Lower lobe of right lung (tissue), 2 donors: Measurements from ENCODE around the gene GFM1. TPM values are rescaled to one million over a fixed set of nuclear protein-coding genes. Genes with fewer than 3 reads are reported as not detected.
A peak's percentile ranks its signal among the peaks of the same experiment; 100 is the strongest.

Experiments
- ATAC-seq, 2 donors: fragments of 200-7000 bp; cut with Tn5 transposase; one replicate each; pipeline ENCODE4 v1.9.1; 2020 to 2022; ENCODE audit warnings: mild to moderate bottlenecking in 2 of 2, moderate library complexity in 2 of 2
- DNase-seq: peaks from one replicate; pipeline ENCODE4 v3.0.0-alpha.2; 2020
- H3K27ac ChIP-seq: fragments of 200-600 bp; one replicate; pipeline ENCODE4 v1.8.0; 2022
- H3K27me3 ChIP-seq: fragments of 200-600 bp; one replicate; pipeline ENCODE4 v1.8.0; 2022; ENCODE audit warnings: low read depth
- H3K36me3 ChIP-seq: fragments of 200-600 bp; one replicate; pipeline ENCODE4 v1.8.0; 2022; ENCODE audit warnings: mild to moderate bottlenecking
- H3K4me1 ChIP-seq: fragments of 200-600 bp; one replicate; pipeline ENCODE4 v1.8.0; 2022
- H3K4me3 ChIP-seq: fragments of 200-600 bp; one replicate; pipeline ENCODE4 v1.8.0; 2022; ENCODE audit warnings: mild to moderate bottlenecking
- H3K9me3 ChIP-seq: fragments of 200-600 bp; one replicate; pipeline ENCODE4 v1.8.0; 2022
- intact Hi-C: fragments of 100-400 bp; cut with DNase I; formaldehyde crosslinking; loops from one replicate; pipeline ENCODE4 v1.11.0; 2022
- total RNA-seq: library from RNA; stranded (reverse); fragmentation: NEBNext Ultra II Directional; extraction: Animal tissue kit (Norgen Biotek cat#: 25700); gene quantifications from one replicate; pipeline ENCODE4 v1.2.1, GENCODE V29; 2021
- TF ChIP-seq, protein P1 (sequence below): fragments of 200-600 bp; IDR thresholded peaks from one replicate; pipeline ENCODE4 v1.8.0; 2022; ENCODE audit warnings: antibody characterized with exemption, mild to moderate bottlenecking
- donor health status: DM: no; HTN: yes; CAD: no; lungs with severe emphysema.

Gene GFM1
- total RNA-seq, 1 donor from 2014 or later, result 38.7 TPM

DNA sequence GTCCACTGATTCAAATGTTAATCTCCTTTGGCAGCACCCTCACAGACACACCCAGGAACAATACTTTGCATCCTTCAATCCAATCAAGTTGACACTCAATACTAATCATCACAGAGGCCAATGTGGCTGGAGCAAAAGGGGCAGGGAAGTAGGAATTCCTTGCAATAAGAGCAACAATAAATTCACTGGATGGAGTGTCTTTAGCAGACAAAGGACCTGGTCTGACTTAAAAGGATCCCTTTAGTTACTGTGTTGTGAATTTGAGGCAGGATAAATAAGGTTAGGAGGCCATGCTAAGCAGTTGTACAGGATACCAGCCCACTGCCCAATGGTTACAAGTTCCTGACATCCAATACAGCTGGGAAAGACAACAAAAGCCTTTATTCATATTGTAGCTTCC lies 12.3 kb upstream of the GFM1 start:
- Histone ChIP-seq H3K4me3 (no peak overlapping the region), H3K36me3 (no peaks in the 10 kb centered on the region), H3K4me1 (no peaks in the 10 kb centered on the region), H3K9me3 (no peaks in the 10 kb centered on the region), H3K27me3 (no peaks in the 10 kb centered on the region), H3K27ac (no peak overlapping the region)
- intact Hi-C loops, result no loop called here
- TF ChIP-seq, protein P1, sequence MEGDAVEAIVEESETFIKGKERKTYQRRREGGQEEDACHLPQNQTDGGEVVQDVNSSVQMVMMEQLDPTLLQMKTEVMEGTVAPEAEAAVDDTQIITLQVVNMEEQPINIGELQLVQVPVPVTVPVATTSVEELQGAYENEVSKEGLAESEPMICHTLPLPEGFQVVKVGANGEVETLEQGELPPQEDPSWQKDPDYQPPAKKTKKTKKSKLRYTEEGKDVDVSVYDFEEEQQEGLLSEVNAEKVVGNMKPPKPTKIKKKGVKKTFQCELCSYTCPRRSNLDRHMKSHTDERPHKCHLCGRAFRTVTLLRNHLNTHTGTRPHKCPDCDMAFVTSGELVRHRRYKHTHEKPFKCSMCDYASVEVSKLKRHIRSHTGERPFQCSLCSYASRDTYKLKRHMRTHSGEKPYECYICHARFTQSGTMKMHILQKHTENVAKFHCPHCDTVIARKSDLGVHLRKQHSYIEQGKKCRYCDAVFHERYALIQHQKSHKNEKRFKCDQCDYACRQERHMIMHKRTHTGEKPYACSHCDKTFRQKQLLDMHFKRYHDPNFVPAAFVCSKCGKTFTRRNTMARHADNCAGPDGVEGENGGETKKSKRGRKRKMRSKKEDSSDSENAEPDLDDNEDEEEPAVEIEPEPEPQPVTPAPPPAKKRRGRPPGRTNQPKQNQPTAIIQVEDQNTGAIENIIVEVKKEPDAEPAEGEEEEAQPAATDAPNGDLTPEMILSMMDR, result no peak
- ATAC-seq, result no peak
- DNase-seq, result no peak

DNA sequence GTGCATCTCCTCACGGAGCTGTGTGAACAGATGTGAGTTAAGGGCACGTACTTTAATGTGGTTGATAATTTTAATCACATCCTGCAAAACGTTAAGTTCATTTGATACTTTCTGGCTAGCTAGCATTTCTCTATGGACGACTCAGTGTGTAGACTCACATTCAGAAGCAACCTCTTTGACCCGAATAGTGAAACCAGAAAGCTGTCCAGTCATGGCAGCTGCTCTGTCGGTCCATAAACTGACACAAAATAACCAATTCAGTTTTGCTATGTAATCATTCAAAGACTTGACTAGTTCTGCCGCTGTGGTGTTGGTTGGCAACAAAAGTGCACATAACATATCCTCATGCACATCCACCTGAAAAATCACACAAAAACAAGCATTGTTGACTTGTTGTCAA lies 3.7 kb upstream of the GFM1 start:
- Histone ChIP-seq H3K36me3 (no peaks in the 10 kb centered on the region), H3K4me1 (peaks cover 12% of the 10 kb centered on the region), H3K27me3 (no peaks in the 10 kb centered on the region), H3K9me3 (no peaks in the 10 kb centered on the region), H3K4me3 (no peak overlapping the region), H3K27ac (no peak overlapping the region)
- no peak for DNase-seq
- intact Hi-C loops, result no loop called here
- no peak for ATAC-seq
- TF ChIP-seq, protein P1, result no peak

DNA sequence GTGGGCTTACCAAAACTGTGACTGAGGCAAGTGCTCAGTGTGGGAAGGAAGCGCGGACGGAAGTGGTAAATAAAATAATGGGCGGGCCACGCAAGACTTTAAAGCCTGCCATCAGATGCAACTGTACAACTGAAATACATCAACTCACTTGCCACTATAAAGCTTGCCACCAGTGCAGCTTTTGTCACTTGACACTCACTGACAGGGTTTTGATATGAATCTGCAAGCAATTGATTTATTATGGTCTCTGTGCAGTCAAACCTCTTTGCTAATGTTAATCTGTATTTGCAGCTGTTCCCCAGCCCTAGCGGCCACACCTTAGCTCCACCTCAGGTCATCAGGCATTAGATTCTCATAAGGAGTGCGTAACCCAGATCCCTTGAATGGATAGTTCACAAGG lies 2.3 kb upstream of the GFM1 start:
- TF ChIP-seq, protein P1, result no peak
- intact Hi-C loops, result no loop called here
- DNase-seq (no peak), ATAC-seq (no peak)
- H3K27me3 ChIP-seq, result no peaks in the 10 kb centered on the region
- peak overlapping the region; percentile 13 for H3K27ac ChIP-seq
- peaks cover 22% of the 10 kb centered on the region for H3K4me1 ChIP-seq
- H3K9me3 ChIP-seq, result no peaks in the 10 kb centered on the region
- H3K4me3 ChIP-seq, result no peak overlapping the region
- H3K36me3 ChIP-seq, result peaks cover 12% of the 10 kb centered on the region

DNA sequence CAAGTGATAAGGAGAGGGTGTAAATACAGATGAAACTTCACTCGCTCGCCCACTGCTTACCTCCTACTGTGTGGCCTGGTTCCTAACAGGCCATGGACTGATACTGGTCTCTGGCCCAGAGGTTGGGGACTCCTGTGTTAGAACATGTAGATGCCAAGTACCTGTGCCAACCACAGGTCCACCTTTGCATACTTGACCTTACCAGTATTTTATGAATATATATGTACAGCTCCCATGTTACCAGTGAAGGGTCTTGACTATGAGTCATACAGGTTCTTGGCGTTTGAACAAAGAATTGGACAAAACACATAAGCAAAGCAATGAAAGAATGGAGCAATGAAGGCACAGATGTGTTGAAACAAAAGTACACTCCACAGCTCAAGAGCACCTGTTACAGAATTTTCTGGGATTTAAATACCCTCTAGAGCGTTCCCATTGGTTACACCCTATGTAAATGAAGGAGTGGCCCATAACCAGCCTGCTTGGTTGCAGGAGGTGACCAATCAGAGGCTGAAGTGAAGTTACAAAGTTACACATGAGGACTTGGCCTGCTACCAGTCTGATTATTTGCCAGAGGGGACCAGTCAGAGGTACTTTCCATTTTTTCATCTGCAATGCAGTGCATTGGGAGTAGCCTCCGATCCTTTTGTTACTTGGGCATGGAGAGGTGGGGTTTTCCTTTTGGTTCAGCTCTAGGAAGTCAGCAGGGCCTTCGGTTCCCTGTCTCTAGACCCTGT lies 1.7 kb upstream of the GFM1 start:
- ATAC-seq (peak; percentile 70 to 82), DNase-seq (no peak)
- intact Hi-C loops, result no loop called here
- TF ChIP-seq, protein P1, result no peak
- no peaks in the 10 kb centered on the region for H3K9me3 ChIP-seq
- H3K36me3 ChIP-seq, result peaks cover 18% of the 10 kb centered on the region
- H3K27ac ChIP-seq, result peak overlapping the region; percentile 13
- no peak overlapping the region for H3K4me3 ChIP-seq
- H3K27me3 ChIP-seq, result no peaks in the 10 kb centered on the region
- H3K4me1 ChIP-seq, result peaks cover 22% of the 10 kb centered on the region

DNA sequence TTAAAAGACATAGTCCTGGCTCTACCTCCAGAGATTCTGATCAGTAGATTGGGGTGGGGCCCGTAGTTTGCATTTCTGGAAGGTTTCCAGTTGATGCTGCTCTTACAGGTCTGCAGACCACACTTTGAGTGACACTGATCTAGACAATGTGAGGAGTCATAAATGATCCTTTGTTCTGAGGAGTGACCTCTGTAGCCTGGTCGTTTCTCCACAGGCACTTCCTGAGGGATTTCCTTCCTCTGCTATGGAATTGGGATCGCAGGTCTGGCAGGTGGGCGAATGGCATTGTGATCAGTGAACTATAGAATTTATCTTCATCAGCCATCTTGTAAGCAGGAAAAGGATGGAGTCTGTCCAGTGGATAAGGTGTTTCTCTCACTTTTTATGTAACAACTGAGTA lies 5.5 kb downstream of the GFM1 start:
- Histone ChIP-seq H3K9me3 (no peaks in the 10 kb centered on the region), H3K27ac (no peak overlapping the region), H3K27me3 (no peaks in the 10 kb centered on the region), H3K4me3 (no peak overlapping the region), H3K4me1 (peaks cover 16% of the 10 kb centered on the region), H3K36me3 (peaks cover 87% of the 10 kb centered on the region)
- intact Hi-C loops, result loop anchor here (10.0 kb wide), 1 partner anchor 145 kb away; no protein-coding TSS in a partner anchor
- DNase-seq (no peak), ATAC-seq (no peak)
- TF ChIP-seq, protein P1, result no peak
